Liver (tissue), 9 donors: ENCODE measurements around the gene CACNB4. TPM values are rescaled to one million over a fixed set of nuclear protein-coding genes. Genes with fewer than 3 reads are reported as not detected.

Source experiments
- DNase-seq: peaks from one replicate; pipeline ENCODE4 v3.0.0-alpha.2; 2017; ENCODE audit warnings: low spot score
- H3K27ac ChIP-seq, 2 donors: one replicate each; pipeline ENCODE4 v1.7.0; 2013; ENCODE audit warnings: inconsistent platforms in 2 of 2, low read length in 2 of 2, control low read depth in 1 of 2, low read depth in 1 of 2, mild to moderate bottlenecking in 1 of 2
- H3K27me3 ChIP-seq, 4 donors: one replicate each; pipeline versions ENCODE4 v1.6.1 to v1.7.0; 2013; ENCODE audit warnings: low read length in 3 of 4, inconsistent platforms in 1 of 4, mild to moderate bottlenecking in 1 of 4, moderate library complexity in 1 of 4; ENCODE audit not compliant: control insufficient read depth in 4 of 4, insufficient read depth in 4 of 4
- H3K36me3 ChIP-seq, 4 donors: one replicate each; pipeline versions ENCODE4 v1.6.1 to v1.7.0; 2013; ENCODE audit warnings: low read length in 3 of 4, mild to moderate bottlenecking in 3 of 4, low read depth in 1 of 4, moderate library complexity in 1 of 4; ENCODE audit not compliant: control insufficient read depth in 4 of 4, insufficient read depth in 3 of 4
- H3K4me1 ChIP-seq, 4 donors: one replicate each; pipeline versions ENCODE4 v1.6.1 to v1.7.0; 2013; ENCODE audit warnings: low read length in 3 of 4, mild to moderate bottlenecking in 3 of 4, moderate library complexity in 1 of 4; ENCODE audit not compliant: control insufficient read depth in 4 of 4, insufficient read depth in 4 of 4
- H3K4me3 ChIP-seq, 3 donors: one replicate each; pipeline versions ENCODE4 v1.6.1 to v1.7.0; 2013; ENCODE audit warnings: low read length in 3 of 3, control low read depth in 1 of 3, low read depth in 1 of 3, mild to moderate bottlenecking in 1 of 3
- H3K9ac ChIP-seq, 2 donors: one replicate each; pipeline ENCODE4 v1.7.0; 2013; ENCODE audit warnings: low read length in 2 of 2, mild to moderate bottlenecking in 2 of 2, moderate library complexity in 2 of 2, control low read depth in 1 of 2, low read depth in 1 of 2
- H3K9me3 ChIP-seq, 4 donors: one replicate each; pipeline versions ENCODE4 v1.6.1 to v1.7.0; 2013; ENCODE audit warnings: low read length in 3 of 4; ENCODE audit not compliant: control insufficient read depth in 4 of 4
- EGR1 ChIP-seq, 2 donors: IDR thresholded peaks; 2 replicates each; pipeline ENCODE4 v1.6.1; 2016 to 2018; ENCODE audit warnings: antibody characterized with exemption in 2 of 2, low read depth in 2 of 2
- FOXA1 ChIP-seq: IDR thresholded peaks from 2 replicates; pipeline ENCODE4 v1.6.1; 2016; ENCODE audit warnings: antibody characterized with exemption
- FOXA2 ChIP-seq: IDR thresholded peaks from 2 replicates; pipeline ENCODE4 v1.6.1; 2016; ENCODE audit warnings: antibody characterized with exemption
- GABPA ChIP-seq, 2 donors: IDR thresholded peaks in 1 of 2; conservative IDR thresholded peaks in 1 of 2; 2 replicates each; pipeline ENCODE4 v1.6.1; 2016; ENCODE audit warnings: antibody characterized with exemption in 2 of 2, mild to moderate bottlenecking in 1 of 2, moderate library complexity in 1 of 2
- HNF4G ChIP-seq: IDR thresholded peaks from 2 replicates; pipeline ENCODE4 v1.6.1; 2016; ENCODE audit warnings: antibody characterized with exemption
- JUND ChIP-seq, 2 donors: IDR thresholded peaks; 2 replicates each; pipeline ENCODE4 v1.6.1; 2016; ENCODE audit warnings: antibody characterized with exemption in 2 of 2
- NR2F2 ChIP-seq: IDR thresholded peaks from 2 replicates; pipeline ENCODE4 v1.6.1; 2016; ENCODE audit warnings: antibody characterized with exemption
- RAD21 ChIP-seq, 2 donors: IDR thresholded peaks; 2 replicates each; pipeline ENCODE4 v1.6.1; 2016; ENCODE audit warnings: antibody characterized with exemption in 2 of 2, mild to moderate bottlenecking in 2 of 2
- SP1 ChIP-seq: IDR thresholded peaks from 2 replicates; pipeline ENCODE4 v1.6.1; 2018; ENCODE audit warnings: antibody characterized with exemption, mild to moderate bottlenecking
- TAF1 ChIP-seq: conservative IDR thresholded peaks from 2 replicates; pipeline ENCODE4 v1.6.1; 2016; ENCODE audit warnings: antibody characterized with exemption, mild to moderate bottlenecking
- YY1 ChIP-seq: IDR thresholded peaks from 2 replicates; pipeline ENCODE4 v1.6.1; 2016; ENCODE audit warnings: antibody characterized with exemption, mild to moderate bottlenecking
- WGBS: extraction: QIAGEN DNeasy Blood & Tissue Kit; methylation state at CpG from one replicate; pipeline ENCODE4 v1.1.7; 2013; 5-methylcytosine and 5-hydroxymethylcytosine counted together
- polyA plus RNA-seq, 2 donors: library from polyadenylated mRNA; stranded (reverse) in 1 of 2; unstranded in 1 of 2; fragments of 200-250 nt in 1 of 2; fragments of >200 nt in 1 of 2; fragmentation: Nextera tagmentation in 1 of 2; extraction: Ambion mirVana in 1 of 2; gene quantifications; one replicate each; pipeline versions ENCODE4 v1.2.1 to v1.2.3, GENCODE V29; 2013 to 2015
- total RNA-seq, 2 donors: library from RNA; depleted of rRNA; stranded (reverse); fragments of >200 nt; gene quantifications; one replicate each; pipeline ENCODE4 v1.2.3, GENCODE V29; 2014
- TF ChIP-seq, protein P1 (sequence below): IDR thresholded peaks from 2 replicates; pipeline ENCODE4 v1.6.1; 2016; ENCODE audit warnings: antibody characterized with exemption
- TF ChIP-seq, protein P2 (sequence below): IDR thresholded peaks from 2 replicates; pipeline ENCODE4 v1.6.1; 2016; ENCODE audit warnings: antibody characterized with exemption
- TF ChIP-seq, protein P3 (sequence below): IDR thresholded peaks from 2 replicates; pipeline ENCODE4 v1.6.1; 2016; ENCODE audit warnings: antibody characterized with exemption, mild to moderate bottlenecking
- TF ChIP-seq, protein P4 (sequence below): fragments of 150-350 bp; IDR thresholded peaks from 2 replicates; pipeline ENCODE4 v1.5.1; 2017; ENCODE audit warnings: improper control_type of control experiment, low read depth, low read length; ENCODE audit not compliant: missing input control
- TF ChIP-seq, protein P5 (sequence below): IDR thresholded peaks from 2 replicates; pipeline ENCODE4 v1.6.1; 2016; ENCODE audit warnings: antibody characterized with exemption
- donor health status: healthy.
- donor health status: healthy.
- donor health status: healthy.
- donor health status: healthy.
- donor health status: healthy.

Gene CACNB4
- total and polyA plus RNA-seq, 4 donors = 0.02 to 0.50 (median 0.21) TPM

DNA sequence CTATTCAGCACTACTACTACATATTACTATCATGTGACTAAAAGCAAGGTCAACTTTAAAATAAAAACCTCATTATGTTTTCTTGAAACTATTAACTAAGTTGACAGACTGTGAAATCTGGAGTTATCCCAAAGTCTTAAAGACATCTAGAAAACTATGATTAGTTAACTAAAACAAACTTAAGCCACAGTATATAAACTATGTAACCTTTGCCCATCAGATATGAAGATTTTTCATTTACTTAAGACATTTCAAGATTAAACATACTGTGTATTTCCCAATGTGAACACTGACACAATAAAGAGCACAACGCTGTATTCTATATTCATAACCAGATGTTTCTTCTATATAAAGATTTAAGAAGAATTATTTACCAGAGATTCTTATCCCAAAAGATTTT is 33.5 kb upstream of the CACNB4 start:
- H3K9ac ChIP-seq = no peak overlapping the region
- H3K36me3 ChIP-seq = peaks cover 0 to 10% (median 4%) of the 10 kb centered on the region in 4 donors
- TF ChIP-seq EGR1 (IDR thresholded peaks at IDR 0.05; ENCODE audit: low read depth in 2 of 2) = no peak
- TF ChIP-seq HNF4G = no peak
- no peak for TF ChIP-seq YY1
- TF ChIP-seq, protein P1, sequence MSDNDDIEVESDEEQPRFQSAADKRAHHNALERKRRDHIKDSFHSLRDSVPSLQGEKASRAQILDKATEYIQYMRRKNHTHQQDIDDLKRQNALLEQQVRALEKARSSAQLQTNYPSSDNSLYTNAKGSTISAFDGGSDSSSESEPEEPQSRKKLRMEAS = no peak
- no peak for TF ChIP-seq GABPA (IDR thresholded peaks at IDR 0.05 in 1 of 2, conservative IDR thresholded peaks at IDR 0.05 in 1 of 2)
- no peak for TF ChIP-seq FOXA2
- TF ChIP-seq SP1 = no peak
- TF ChIP-seq, protein P2, sequence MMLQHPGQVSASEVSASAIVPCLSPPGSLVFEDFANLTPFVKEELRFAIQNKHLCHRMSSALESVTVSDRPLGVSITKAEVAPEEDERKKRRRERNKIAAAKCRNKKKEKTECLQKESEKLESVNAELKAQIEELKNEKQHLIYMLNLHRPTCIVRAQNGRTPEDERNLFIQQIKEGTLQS = no peak
- TF ChIP-seq JUND (IDR thresholded peaks at IDR 0.05) = no peak
- TF ChIP-seq RAD21 (IDR thresholded peaks at IDR 0.05) = no peak
- no peak for TF ChIP-seq FOXA1
- no peak for TF ChIP-seq NR2F2
- TF ChIP-seq, protein P3, sequence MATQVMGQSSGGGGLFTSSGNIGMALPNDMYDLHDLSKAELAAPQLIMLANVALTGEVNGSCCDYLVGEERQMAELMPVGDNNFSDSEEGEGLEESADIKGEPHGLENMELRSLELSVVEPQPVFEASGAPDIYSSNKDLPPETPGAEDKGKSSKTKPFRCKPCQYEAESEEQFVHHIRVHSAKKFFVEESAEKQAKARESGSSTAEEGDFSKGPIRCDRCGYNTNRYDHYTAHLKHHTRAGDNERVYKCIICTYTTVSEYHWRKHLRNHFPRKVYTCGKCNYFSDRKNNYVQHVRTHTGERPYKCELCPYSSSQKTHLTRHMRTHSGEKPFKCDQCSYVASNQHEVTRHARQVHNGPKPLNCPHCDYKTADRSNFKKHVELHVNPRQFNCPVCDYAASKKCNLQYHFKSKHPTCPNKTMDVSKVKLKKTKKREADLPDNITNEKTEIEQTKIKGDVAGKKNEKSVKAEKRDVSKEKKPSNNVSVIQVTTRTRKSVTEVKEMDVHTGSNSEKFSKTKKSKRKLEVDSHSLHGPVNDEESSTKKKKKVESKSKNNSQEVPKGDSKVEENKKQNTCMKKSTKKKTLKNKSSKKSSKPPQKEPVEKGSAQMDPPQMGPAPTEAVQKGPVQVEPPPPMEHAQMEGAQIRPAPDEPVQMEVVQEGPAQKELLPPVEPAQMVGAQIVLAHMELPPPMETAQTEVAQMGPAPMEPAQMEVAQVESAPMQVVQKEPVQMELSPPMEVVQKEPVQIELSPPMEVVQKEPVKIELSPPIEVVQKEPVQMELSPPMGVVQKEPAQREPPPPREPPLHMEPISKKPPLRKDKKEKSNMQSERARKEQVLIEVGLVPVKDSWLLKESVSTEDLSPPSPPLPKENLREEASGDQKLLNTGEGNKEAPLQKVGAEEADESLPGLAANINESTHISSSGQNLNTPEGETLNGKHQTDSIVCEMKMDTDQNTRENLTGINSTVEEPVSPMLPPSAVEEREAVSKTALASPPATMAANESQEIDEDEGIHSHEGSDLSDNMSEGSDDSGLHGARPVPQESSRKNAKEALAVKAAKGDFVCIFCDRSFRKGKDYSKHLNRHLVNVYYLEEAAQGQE = no peak
- TF ChIP-seq TAF1 = no peak
- TF ChIP-seq, protein P4, sequence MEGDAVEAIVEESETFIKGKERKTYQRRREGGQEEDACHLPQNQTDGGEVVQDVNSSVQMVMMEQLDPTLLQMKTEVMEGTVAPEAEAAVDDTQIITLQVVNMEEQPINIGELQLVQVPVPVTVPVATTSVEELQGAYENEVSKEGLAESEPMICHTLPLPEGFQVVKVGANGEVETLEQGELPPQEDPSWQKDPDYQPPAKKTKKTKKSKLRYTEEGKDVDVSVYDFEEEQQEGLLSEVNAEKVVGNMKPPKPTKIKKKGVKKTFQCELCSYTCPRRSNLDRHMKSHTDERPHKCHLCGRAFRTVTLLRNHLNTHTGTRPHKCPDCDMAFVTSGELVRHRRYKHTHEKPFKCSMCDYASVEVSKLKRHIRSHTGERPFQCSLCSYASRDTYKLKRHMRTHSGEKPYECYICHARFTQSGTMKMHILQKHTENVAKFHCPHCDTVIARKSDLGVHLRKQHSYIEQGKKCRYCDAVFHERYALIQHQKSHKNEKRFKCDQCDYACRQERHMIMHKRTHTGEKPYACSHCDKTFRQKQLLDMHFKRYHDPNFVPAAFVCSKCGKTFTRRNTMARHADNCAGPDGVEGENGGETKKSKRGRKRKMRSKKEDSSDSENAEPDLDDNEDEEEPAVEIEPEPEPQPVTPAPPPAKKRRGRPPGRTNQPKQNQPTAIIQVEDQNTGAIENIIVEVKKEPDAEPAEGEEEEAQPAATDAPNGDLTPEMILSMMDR = no peak
- TF ChIP-seq, protein P5, sequence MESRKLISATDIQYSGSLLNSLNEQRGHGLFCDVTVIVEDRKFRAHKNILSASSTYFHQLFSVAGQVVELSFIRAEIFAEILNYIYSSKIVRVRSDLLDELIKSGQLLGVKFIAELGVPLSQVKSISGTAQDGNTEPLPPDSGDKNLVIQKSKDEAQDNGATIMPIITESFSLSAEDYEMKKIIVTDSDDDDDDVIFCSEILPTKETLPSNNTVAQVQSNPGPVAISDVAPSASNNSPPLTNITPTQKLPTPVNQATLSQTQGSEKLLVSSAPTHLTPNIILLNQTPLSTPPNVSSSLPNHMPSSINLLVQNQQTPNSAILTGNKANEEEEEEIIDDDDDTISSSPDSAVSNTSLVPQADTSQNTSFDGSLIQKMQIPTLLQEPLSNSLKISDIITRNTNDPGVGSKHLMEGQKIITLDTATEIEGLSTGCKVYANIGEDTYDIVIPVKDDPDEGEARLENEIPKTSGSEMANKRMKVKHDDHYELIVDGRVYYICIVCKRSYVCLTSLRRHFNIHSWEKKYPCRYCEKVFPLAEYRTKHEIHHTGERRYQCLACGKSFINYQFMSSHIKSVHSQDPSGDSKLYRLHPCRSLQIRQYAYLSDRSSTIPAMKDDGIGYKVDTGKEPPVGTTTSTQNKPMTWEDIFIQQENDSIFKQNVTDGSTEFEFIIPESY = no peak
- no peaks in the 10 kb centered on the region for H3K27me3 ChIP-seq
- no peaks in the 10 kb centered on the region for H3K9me3 ChIP-seq
- H3K27ac ChIP-seq = no peak overlapping the region
- 80% methylated on average over 1 of the region's 1 CpG for WGBS
- DNase-seq = no peak
- H3K4me1 ChIP-seq = no peaks in the 10 kb centered on the region
- H3K4me3 ChIP-seq = no peak overlapping the region

DNA sequence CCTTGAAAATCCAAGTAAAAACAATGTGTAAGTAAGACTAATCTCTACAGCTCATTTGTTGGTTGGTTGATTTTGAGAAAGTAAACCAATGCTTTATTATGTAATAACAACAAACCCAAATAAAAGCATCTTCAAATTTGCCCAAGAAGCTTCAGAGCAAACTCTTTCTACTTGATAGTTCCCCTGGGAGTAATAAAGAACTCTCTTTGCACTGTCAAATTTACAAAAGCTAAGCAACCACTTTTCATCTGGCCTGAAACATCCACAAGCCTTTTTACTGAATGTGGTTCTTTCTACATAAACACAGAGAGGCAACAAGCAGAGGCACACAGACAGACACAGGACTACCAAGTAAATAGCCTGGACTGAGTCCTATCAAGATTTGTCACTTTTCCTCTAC is 28.8 kb upstream of the CACNB4 start:
- Histone ChIP-seq H3K9ac (no peak overlapping the region), H3K4me1 (no peaks in the 10 kb centered on the region), H3K9me3 (no peaks in the 10 kb centered on the region), H3K27ac (no peak overlapping the region), H3K27me3 (no peaks in the 10 kb centered on the region), H3K36me3 (peaks cover 2 to 29% (median 6%) of the 10 kb centered on the region in 4 donors), H3K4me3 (no peak overlapping the region)
- no peak for DNase-seq
- TF ChIP-seq HNF4G (no peak), NR2F2 (no peak), SP1 (no peak), GABPA (IDR thresholded peaks at IDR 0.05 in 1 of 2, conservative IDR thresholded peaks at IDR 0.05 in 1 of 2) (no peak), FOXA2 (no peak)
